ENCODE measurements around the gene SAFB.

DNA sequence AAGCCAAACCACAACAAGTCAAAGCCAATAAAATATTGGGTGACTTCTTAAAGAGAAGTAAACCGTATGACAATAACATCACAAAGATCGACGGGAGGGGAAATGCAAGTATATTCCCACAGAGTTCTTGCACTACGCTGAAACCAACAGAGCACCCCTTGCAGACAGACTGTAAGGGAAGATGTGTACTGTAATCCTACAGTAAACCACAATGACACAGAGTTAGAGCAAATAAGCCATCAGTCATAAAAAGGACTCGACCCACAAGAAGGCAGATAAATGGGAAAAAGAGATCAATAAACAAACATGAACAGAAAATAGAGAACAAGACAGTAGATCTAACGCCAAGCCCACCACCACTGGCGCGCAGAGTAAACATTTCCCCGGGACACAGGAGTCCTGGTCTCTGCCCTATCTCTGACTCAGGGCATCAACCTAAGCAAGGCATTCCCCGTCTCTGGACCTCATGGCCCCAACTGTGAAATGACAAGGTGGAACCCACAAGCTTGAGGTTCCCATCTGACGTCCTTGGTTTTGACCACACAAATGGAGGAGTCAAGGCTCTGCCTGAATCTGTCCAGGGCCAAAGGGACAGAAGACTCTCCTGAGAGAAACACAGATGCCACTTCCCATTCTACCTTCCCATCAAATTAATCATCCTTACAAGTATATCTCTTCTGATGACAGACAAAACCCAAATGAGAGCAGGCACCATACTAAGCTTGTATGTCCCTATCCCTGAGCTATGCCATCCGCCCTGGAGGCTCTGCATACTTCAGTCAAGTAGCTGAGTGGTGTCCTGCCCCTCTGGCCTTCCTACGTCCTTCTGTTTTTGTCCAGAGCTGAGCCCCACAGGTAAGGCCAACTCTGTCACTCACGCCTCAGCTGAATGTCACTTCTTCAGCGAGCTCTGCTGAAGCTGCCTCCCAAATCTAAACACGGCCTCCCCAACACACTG is 15.3 kb upstream of the SAFB start:
- TF ChIP-seq CTCF (IDR thresholded peaks at IDR 0.05) (no peak), POLR2A (IDR thresholded peaks at IDR 0.05) (no peak), POLR2AphosphoS5 (IDR thresholded peaks at IDR 0.05) (no peak)

All from gastroesophageal sphincter (tissue), 3 donors.